SH-SY5Y (cell line): ENCODE data around the gene HERPUD1.

Source experiments
- GATA2 ChIP-seq: IDR thresholded peaks from 2 replicates; pipeline ENCODE4 v1.6.1; 2011; ENCODE audit warnings: mild to moderate bottlenecking, low read depth, low read length
- GATA3 ChIP-seq: IDR thresholded peaks from 2 replicates; pipeline ENCODE4 v1.6.1; 2011; ENCODE audit warnings: low read depth, mild to moderate bottlenecking, low read length, moderate library complexity

GRCh38 chr16:56946767-56947603 lies 15.0 kb downstream of the HERPUD1 start:
- TF ChIP-seq GATA2 (no peak), GATA3 (no peak)
